ENCODE results near the gene CATSPER1. TPM values are rescaled to one million over a fixed set of nuclear protein-coding genes. Genes with fewer than 3 reads are reported as not detected.

The CATSPER1 gene
- total RNA-seq, 3 donors from 2014 or later, result not detected

DNA sequence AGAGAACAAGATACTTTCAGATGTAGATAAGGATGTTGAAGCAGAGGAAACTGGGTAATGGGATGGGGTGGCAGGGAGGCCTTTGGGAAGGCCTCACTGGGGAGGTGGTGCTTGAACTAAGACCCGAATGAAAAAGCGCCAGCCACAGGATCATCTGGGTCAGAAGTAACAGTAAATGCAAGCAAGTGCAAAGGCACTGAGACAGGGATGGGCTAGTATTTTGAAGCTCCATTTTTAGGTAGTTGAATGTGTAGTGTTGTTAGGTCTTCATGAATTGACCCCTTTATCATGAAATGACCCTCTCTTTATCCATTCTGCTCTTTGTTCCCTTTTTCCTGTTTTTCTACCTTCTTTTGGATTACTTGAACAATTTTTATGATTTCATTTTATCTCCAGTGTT lies 37.6 kb upstream of the CATSPER1 start:
- no peak for ATAC-seq
- H3K4me1 Mint-ChIP-seq (ENCODE audit: low read depth), result peaks cover 55% of the 10 kb centered on the region
- peaks cover 74% of the 10 kb centered on the region for H3K36me3 Mint-ChIP-seq (ENCODE audit: insufficient read depth)
- no peak overlapping the region for H3K4me3 Mint-ChIP-seq
- no peaks in the 10 kb centered on the region for H3K9me3 Mint-ChIP-seq
- no peak for DNase-seq
- no peaks in the 10 kb centered on the region for H3K27me3 Mint-ChIP-seq (ENCODE audit: low read depth)

DNA sequence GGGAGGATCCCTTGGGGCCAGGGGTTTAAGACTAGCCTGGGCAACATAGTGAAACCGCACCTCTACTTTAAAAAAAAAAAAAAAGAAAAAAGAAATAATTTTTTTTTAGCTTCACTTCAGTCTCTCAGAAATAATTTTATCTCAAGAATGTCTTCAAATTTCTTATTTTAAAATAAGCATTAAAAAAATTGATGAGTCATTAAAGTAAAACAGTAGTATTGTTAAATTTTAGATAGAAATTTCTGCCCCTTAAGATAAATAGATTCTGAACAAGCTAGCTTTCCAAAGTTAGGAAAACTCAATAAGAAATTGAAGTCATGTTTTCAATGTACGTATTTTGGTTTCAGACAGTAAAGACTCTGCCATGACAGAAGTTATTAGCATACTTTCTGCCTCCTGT lies 36.1 kb upstream of the CATSPER1 start:
- DNase-seq (no peak), ATAC-seq (no peak)
- H3K4me1 Mint-ChIP-seq (ENCODE audit: low read depth), result peaks cover 42% of the 10 kb centered on the region
- H3K27me3 Mint-ChIP-seq (ENCODE audit: low read depth), result no peaks in the 10 kb centered on the region
- peaks cover 71% of the 10 kb centered on the region for H3K36me3 Mint-ChIP-seq (ENCODE audit: insufficient read depth)
- no peaks in the 10 kb centered on the region for H3K9me3 Mint-ChIP-seq
- H3K4me3 Mint-ChIP-seq, result no peak overlapping the region

- ATAC-seq (no peak), DNase-seq (no peak)
- Mint-ChIP-seq H3K9me3 (no peaks in the 10 kb centered on the region), H3K36me3 (ENCODE audit: insufficient read depth) (peaks cover 68% of the 10 kb centered on the region), H3K4me1 (ENCODE audit: low read depth) (peaks cover 31% of the 10 kb centered on the region), H3K4me3 (peak overlapping the region; percentile 57), H3K27me3 (ENCODE audit: low read depth) (no peaks in the 10 kb centered on the region)
These were observed 35.0 kb upstream of the CATSPER1 start for GRCh38 chr11:66061268-66061667.

- Mint-ChIP-seq H3K27me3 (ENCODE audit: low read depth) (no peaks in the 10 kb centered on the region), H3K4me1 (ENCODE audit: low read depth) (peaks cover 29% of the 10 kb centered on the region), H3K9me3 (no peaks in the 10 kb centered on the region), H3K36me3 (ENCODE audit: insufficient read depth) (peaks cover 68% of the 10 kb centered on the region), H3K4me3 (no peak overlapping the region)
- no peak for ATAC-seq
- DNase-seq, result no peak
These were observed 33.8 kb upstream of the CATSPER1 start for GRCh38 chr11:66059966-66060680.

DNA sequence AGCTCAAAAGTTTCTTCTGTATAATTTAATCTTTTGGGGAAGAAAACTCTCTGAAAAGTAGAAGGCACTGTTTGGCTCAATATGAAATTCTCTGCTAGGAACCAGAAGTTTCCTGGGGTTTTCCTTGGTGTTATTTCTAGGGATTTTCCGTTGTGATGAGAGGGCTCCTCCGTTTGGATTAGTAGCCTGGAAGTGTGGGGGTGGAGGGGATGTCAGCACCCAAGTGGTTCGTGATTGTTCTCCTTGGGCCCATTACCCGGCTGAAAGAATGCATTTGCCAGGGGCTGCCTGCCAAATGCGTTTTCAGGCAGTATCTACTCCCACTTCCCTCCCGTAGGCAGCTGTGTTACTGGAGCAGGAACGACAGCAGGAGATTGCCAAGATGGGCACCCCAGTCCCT lies 30.2 kb upstream of the CATSPER1 start:
- Mint-ChIP-seq H3K4me1 (ENCODE audit: low read depth) (peaks cover 28% of the 10 kb centered on the region), H3K4me3 (no peak overlapping the region), H3K27me3 (ENCODE audit: low read depth) (no peaks in the 10 kb centered on the region), H3K36me3 (ENCODE audit: insufficient read depth) (peaks cover 56% of the 10 kb centered on the region), H3K9me3 (no peaks in the 10 kb centered on the region)
- DNase-seq (no peak), ATAC-seq (no peak)

DNA sequence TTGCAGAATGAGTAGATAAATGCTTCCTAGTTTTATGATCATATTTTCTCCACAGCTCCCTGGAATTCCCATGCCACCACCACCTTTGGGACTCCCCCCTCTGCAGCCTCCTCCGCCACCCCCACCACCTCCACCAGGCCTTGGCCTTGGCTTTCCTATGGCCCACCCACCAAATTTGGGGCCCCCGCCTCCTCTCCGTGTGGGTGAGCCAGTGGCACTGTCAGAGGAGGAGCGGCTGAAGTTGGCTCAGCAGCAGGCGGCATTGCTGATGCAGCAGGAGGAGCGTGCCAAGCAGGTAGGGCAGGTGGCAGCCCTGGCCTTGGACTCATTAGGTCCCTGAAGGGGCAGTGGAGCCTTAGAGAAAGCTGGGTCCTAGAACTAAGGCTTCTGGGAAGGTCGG lies 28.7 kb upstream of the CATSPER1 start:
- Mint-ChIP-seq H3K4me3 (peak overlapping the region; percentile 34), H3K36me3 (ENCODE audit: insufficient read depth) (peaks cover 45% of the 10 kb centered on the region), H3K4me1 (ENCODE audit: low read depth) (peaks cover 26% of the 10 kb centered on the region), H3K9me3 (no peaks in the 10 kb centered on the region), H3K27me3 (ENCODE audit: low read depth) (no peaks in the 10 kb centered on the region)
- ATAC-seq (no peak), DNase-seq (no peak)

DNA sequence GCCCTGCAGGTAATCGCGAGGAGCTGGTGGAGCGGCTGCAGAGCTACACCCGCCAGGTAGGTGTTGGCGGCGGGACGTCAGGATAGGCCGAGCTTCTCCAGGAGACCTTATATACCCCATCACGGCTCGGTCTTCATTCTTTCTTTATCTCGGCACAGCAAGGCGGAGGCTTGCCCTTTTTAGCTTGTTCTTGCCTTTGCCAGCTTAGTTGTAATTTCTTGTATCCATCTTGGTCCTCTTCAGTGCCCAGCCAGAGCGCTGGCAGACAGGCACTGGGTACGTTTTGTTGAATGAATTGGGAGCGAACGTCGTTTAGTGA lies 26.3 kb upstream of the CATSPER1 start:
- peaks cover 3% of the 10 kb centered on the region for H3K27me3 Mint-ChIP-seq (ENCODE audit: low read depth)
- ATAC-seq, result no peak
- H3K9me3 Mint-ChIP-seq, result no peaks in the 10 kb centered on the region
- no peak for DNase-seq
- H3K36me3 Mint-ChIP-seq (ENCODE audit: insufficient read depth), result peaks cover 31% of the 10 kb centered on the region
- H3K4me1 Mint-ChIP-seq (ENCODE audit: low read depth), result peaks cover 29% of the 10 kb centered on the region
- peak overlapping the region; percentile 100 for H3K4me3 Mint-ChIP-seq

GRCh38 chr11:66051766-66052663 lies 25.7 kb upstream of the CATSPER1 start, which contains the start of gene SF3B2:
TSS of gene SF3B2 (plus strand) at chr11:66052364. CDS start at chr11:66052385, 21 bp downstream.
- peak within 1 kb of the TSS; percentile 100 for H3K4me3 Mint-ChIP-seq
- peaks cover 28% of the 10 kb centered on the region for H3K36me3 Mint-ChIP-seq (ENCODE audit: insufficient read depth)
- no peaks in the 10 kb centered on the region for H3K9me3 Mint-ChIP-seq
- peak; percentile 92 for DNase-seq
- ATAC-seq, result peak; percentile 99
- H3K4me1 Mint-ChIP-seq (ENCODE audit: low read depth), result peaks cover 29% of the 10 kb centered on the region
- peaks cover 3% of the 10 kb centered on the region for H3K27me3 Mint-ChIP-seq (ENCODE audit: low read depth)

- Mint-ChIP-seq H3K36me3 (ENCODE audit: insufficient read depth) (peaks cover 24% of the 10 kb centered on the region), H3K4me1 (ENCODE audit: low read depth) (peaks cover 29% of the 10 kb centered on the region), H3K9me3 (no peaks in the 10 kb centered on the region), H3K4me3 (peak overlapping the region; percentile 100), H3K27me3 (ENCODE audit: low read depth) (peaks cover 3% of the 10 kb centered on the region)
- DNase-seq, result no peak
- ATAC-seq, result no peak
These were observed 25.1 kb upstream of the CATSPER1 start for GRCh38 chr11:66051371-66051765.

DNA sequence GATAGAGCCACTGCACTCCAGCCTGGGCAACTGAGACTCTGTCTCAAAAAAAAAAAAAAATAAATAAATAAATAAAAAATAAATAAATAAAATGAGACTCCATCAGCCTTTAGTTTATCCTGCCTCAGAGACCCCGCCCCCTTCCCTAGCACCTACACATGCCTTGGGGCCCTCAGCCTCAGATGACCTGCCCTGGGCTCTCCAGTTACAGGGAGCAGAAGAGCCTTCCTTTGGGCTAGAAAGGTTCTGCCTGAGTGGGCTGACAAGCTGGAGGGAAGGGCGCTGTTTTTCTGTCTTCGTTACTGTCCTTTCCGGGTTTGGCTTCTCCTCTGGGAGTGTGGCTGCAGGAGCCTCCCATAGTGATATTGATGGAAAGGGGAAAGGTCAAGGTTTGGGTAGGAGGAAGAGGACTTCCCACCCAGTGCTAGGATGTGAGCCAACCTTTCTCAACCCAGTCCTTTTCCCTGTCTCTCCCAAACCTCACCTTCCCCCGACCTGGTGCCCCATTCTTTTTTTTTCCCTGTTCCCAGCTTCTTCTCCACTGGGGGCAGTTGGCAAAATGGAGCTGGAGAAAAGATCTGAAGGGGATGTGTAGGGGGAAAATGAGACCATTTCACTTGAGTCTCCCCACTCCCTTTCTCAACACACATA lies 24.4 kb upstream of the CATSPER1 start:
- Mint-ChIP-seq H3K4me3 (peak overlapping the region; percentile 100), H3K9me3 (no peaks in the 10 kb centered on the region), H3K4me1 (ENCODE audit: low read depth) (peaks cover 30% of the 10 kb centered on the region), H3K27me3 (ENCODE audit: low read depth) (peaks cover 3% of the 10 kb centered on the region), H3K36me3 (ENCODE audit: insufficient read depth) (peaks cover 20% of the 10 kb centered on the region)
- DNase-seq, result no peak
- ATAC-seq, result no peak

GRCh38 chr11:66048547-66049323 lies 22.5 kb upstream of the CATSPER1 start, which contains the start of gene GAL3ST3:
TSS of gene GAL3ST3 (minus strand) at chr11:66049161. CDS start at chr11:66045415, 3,746 bp downstream.
- Mint-ChIP-seq H3K36me3 (ENCODE audit: insufficient read depth) (peaks cover 11% of the 10 kb centered on the region), H3K4me3 (no peak within 1 kb of the TSS), H3K4me1 (ENCODE audit: low read depth) (peaks cover 36% of the 10 kb centered on the region), H3K9me3 (no peaks in the 10 kb centered on the region), H3K27me3 (ENCODE audit: low read depth) (peaks cover 3% of the 10 kb centered on the region)
- DNase-seq (no peak), ATAC-seq (no peak)

DNA sequence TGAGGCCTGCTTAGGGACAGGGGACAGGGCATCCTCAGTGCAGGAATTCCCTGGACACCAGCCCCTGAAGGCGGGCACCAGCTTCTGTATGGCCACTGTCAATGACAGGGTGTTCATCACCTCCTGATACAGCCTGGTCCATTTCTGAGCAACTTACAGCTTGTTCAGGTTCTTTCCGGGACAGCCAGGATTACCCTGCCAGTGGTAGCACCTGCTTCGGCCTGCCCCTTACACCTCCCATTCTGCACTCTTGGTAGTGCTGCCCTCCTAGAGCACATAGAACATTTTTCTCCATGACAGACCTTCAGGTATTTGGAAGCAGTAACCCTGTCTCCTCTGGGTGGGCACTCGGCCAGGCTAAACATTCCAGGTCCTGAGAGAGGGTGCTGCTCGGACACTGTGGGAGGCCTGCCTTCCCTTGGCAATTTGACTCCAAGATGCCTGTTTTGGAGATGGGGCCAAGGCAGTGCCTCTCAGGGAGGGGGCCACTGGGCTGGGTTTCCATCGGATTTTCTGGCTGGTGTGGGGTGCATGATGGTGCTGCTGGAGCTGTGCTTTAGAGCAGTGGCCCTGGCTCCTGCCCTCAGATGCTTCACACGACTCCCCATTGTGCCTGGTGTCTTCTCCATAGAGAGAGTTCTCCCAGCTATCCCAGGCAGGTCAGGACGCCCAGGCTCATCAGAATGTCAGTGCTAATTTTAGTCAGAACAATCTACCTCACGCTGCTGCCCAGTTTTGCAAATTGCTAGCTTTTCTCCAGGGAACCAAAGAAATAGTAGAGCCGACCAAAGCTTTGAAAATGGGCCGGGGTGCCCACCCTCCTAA lies 21.5 kb upstream of the CATSPER1 start:
- Mint-ChIP-seq H3K4me1 (ENCODE audit: low read depth) (peaks cover 31% of the 10 kb centered on the region), H3K36me3 (ENCODE audit: insufficient read depth) (peaks cover 6% of the 10 kb centered on the region), H3K27me3 (ENCODE audit: low read depth) (peaks cover 3% of the 10 kb centered on the region), H3K9me3 (no peaks in the 10 kb centered on the region), H3K4me3 (no peak overlapping the region)
- ATAC-seq (no peak), DNase-seq (no peak)

DNA sequence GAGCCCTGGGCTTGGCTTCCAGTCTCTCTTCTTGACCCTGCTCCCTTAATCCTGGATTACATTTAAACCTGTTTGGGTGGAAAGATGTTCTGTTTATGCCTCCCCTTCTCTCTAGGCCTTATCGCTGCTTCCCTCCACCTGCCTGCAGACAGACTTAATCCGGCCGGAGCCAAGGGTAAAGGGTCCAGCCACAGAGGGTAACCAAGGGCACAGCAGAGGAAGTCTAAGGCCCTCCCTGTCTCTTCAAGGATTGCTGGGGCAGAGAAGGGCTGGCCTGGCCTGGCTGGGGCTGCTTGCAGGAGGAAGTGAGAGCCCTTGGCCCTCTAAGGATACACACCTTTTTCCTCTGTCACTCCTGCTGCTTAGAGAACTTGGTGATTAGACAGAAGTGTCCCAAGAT lies 20.6 kb upstream of the CATSPER1 start:
- DNase-seq, result no peak
- no peaks in the 10 kb centered on the region for H3K36me3 Mint-ChIP-seq (ENCODE audit: insufficient read depth)
- no peak for ATAC-seq
- H3K9me3 Mint-ChIP-seq, result no peaks in the 10 kb centered on the region
- H3K4me1 Mint-ChIP-seq (ENCODE audit: low read depth), result peaks cover 27% of the 10 kb centered on the region
- H3K27me3 Mint-ChIP-seq (ENCODE audit: low read depth), result peaks cover 3% of the 10 kb centered on the region
- H3K4me3 Mint-ChIP-seq, result no peak overlapping the region
